ENCODE measurements around the gene NIPBL. TPM values are rescaled to one million over a fixed set of nuclear protein-coding genes. Genes with fewer than 3 reads are reported as not detected.

NIPBL gene, protein sequence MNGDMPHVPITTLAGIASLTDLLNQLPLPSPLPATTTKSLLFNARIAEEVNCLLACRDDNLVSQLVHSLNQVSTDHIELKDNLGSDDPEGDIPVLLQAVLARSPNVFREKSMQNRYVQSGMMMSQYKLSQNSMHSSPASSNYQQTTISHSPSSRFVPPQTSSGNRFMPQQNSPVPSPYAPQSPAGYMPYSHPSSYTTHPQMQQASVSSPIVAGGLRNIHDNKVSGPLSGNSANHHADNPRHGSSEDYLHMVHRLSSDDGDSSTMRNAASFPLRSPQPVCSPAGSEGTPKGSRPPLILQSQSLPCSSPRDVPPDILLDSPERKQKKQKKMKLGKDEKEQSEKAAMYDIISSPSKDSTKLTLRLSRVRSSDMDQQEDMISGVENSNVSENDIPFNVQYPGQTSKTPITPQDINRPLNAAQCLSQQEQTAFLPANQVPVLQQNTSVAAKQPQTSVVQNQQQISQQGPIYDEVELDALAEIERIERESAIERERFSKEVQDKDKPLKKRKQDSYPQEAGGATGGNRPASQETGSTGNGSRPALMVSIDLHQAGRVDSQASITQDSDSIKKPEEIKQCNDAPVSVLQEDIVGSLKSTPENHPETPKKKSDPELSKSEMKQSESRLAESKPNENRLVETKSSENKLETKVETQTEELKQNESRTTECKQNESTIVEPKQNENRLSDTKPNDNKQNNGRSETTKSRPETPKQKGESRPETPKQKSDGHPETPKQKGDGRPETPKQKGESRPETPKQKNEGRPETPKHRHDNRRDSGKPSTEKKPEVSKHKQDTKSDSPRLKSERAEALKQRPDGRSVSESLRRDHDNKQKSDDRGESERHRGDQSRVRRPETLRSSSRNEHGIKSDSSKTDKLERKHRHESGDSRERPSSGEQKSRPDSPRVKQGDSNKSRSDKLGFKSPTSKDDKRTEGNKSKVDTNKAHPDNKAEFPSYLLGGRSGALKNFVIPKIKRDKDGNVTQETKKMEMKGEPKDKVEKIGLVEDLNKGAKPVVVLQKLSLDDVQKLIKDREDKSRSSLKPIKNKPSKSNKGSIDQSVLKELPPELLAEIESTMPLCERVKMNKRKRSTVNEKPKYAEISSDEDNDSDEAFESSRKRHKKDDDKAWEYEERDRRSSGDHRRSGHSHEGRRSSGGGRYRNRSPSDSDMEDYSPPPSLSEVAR (N-terminal part only)
- total RNA-seq (2022; extraction: Qiagen RNA extraction; ENCODE audit: low read depth): 9.5 to 15.9 TPM (median 14.6 TPM) in 5 replicates

DNA sequence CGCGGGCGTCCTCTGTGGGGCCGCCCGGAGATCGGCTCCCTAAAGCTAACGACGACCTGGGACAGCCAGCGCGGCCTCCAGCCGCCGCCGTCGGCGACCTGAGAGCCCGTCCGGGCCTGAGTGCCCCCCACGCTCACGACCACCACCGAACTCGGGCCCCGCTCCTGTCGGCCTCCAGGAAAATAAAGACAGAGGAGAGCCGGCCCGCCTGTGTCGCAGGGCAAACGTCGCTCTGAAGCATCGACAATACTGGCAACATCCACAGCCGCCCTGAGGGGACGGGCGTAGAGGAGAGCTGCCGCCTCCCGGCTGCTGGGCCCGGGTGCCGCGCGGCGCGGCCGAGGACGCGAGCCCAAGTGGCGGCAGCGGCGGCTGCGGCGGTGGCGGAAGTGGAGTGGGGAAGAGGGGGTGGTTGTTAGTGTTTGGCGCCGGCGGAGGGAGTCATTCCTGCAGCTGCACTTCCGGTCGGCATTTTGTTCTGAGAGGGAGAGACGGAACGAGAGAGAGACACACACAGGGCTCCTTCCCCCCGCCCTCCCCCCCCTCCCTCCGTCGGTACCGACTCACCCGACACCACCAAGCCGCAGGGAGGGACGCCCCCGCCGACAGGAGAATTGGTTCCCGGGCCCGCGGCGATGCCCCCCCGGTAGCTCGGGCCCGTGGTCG, at the start of gene NIPBL:
NIPBL (plus strand) TSS at position 471 of the 666 bp plus-strand sequence. CDS start 76,928 bp downstream, outside the sequence.

Measured in A549 treated with RU486 at 1 μM for 4 hours (cell line).